ENCODE measurements around the gene GOSR2.
A peak's percentile ranks its signal among the peaks of the same experiment; 100 is the strongest.
"Not testable (repeated sequence)": the region's sequence is repeated elsewhere in the genome, so short reads cannot be mapped to it uniquely, and the experiment has no call there.

Gene GOSR2

GRCh38 chr17:46935658-46936266, 12.8 kb downstream of the GOSR2 start:
- DNase-seq, result peak; percentile 95

- DNase-seq, result peak; percentile 80
These were observed 17.9 kb downstream of the GOSR2 start for GRCh38 chr17:46940692-46941404.

GRCh38 chr17:46942441-46943217, 19.7 kb downstream of the GOSR2 start:
- DNase-seq, result peak; percentile 73

GRCh38 chr17:46943218-46943500, 20.2 kb downstream of the GOSR2 start:
- DNase-seq, result no peak

GRCh38 chr17:46943501-46944393, 20.8 kb downstream of the GOSR2 start:
- DNase-seq, result peak; percentile 23

GRCh38 chr17:46944931-46945330, 22.0 kb downstream of the GOSR2 start:
- no peak for DNase-seq

GRCh38 chr17:46947216-46947615, 24.3 kb downstream of the GOSR2 start:
- DNase-seq, result no peak

- DNase-seq, result no peak
These were observed 25.6 kb downstream of the GOSR2 start for GRCh38 chr17:46948544-46948943.

GRCh38 chr17:46949291-46950174, 26.6 kb downstream of the GOSR2 start:
- no peak for DNase-seq

GRCh38 chr17:46950342-46950996, 27.5 kb downstream of the GOSR2 start:
- no peak for DNase-seq

- DNase-seq, result no peak
These were observed 28.1 kb downstream of the GOSR2 start for GRCh38 chr17:46950997-46951621.

- DNase-seq, result no peak
These were observed 28.7 kb downstream of the GOSR2 start for GRCh38 chr17:46951706-46952105.

- DNase-seq, result no peak
These were observed 29.2 kb downstream of the GOSR2 start for GRCh38 chr17:46952115-46952514.

- DNase-seq, result not testable (repeated sequence)
These were observed 30.2 kb downstream of the GOSR2 start for GRCh38 chr17:46953191-46953590.

GRCh38 chr17:46958041-46958591, 35.2 kb downstream of the GOSR2 start:
- DNase-seq, result no peak

GRCh38 chr17:46960152-46960551, 37.2 kb downstream of the GOSR2 start:
- no peak for DNase-seq

- DNase-seq, result no peak
These were observed 39.4 kb downstream of the GOSR2 start for GRCh38 chr17:46962374-46962790.

GRCh38 chr17:46963571-46963970, 40.6 kb downstream of the GOSR2 start:
- DNase-seq, result no peak

- DNase-seq, result peak; percentile 8
These were observed 41.6 kb downstream of the GOSR2 start for GRCh38 chr17:46964315-46965265.

Data from hematopoietic multipotent progenitor cell treated with erythropoietin and hydrocortisone succinate and interleukin-3 and kit ligand, for 8 days (in vitro differentiated cells).